ENCODE data around the gene SETD5.

The SETD5 gene

DNA sequence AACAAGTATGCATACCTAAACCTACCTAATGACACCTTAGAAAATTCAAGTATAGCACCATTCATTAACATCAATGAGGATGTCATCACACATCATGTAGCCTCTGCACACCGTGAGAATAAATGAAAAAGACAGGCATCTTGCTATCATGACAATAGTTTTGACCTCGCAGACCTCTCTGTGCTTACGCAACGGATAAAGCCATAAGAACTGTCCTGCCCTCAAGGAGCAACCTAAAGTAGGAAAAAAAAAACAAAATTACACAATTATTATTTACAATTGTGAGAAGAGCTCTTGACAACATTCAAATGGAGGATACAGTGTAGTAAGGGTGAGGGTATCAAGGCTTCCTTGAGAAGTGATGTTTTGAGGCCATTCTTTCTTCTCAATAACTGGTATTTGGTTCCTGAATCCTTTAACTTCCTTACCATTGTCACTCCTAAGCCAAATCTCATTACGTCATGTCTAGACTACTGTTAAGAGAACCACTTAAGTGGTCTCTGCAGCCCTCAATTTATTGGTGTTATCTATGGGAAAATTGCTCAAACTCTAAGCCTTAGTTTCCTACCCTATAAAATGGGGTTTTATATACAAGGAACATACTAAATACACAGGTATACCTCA lies 7.0 kb upstream of the SETD5 start:
- no peak for DNase-seq

DNA sequence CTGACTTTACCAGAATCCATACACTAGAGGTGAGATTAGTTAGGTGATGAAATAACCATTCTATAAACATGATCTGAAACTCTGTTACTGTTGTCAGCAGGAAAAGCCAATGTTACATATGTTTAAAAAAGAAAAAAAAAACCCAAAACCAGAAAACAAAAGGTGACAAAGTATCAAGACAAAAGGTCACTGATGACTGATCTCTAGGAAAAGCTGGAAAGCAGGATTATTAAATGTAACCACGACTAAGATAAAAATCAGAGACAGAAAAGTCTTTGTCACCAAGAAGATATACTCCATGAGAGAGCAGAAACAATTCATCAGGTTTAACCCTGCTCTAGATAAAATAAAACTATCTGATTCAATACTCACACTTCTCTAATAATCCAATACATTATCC lies 5.4 kb upstream of the SETD5 start:
- DNase-seq = no peak

DNA sequence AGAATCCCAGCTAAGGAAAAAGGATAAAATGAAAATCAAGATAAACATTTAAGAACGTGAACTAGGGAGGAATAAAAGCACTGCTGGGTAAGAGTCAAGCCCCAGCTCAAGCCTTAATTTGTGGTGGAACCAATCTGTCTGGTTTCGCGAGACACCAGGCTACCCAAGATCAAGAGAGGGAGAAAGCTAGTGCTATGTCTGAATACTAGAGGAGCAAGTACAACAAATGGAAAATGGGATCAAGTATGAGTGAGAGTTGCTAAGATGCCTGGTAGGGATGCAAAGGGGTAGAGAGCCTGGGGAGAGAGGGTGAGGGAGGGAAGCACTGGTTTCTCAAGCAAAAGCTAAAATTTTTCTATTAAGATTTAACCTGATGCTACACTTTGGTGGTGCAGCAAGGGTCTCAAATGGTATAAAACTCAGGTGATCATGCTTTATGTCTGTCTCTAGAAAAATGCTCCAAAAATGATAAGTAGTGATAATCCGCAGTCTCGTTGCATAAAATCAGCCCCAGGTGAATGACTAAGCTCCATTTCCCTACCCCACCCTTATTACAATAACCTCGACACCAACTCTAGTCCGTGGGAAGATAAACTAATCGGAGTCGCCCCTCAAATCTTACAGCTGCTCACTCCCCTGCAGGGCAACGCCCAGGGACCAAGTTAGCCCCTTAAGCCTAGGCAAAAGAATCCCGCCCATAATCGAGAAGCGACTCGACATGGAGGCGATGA lies 1.7 kb upstream of the SETD5 start:
- DNase-seq = no peak

DNA sequence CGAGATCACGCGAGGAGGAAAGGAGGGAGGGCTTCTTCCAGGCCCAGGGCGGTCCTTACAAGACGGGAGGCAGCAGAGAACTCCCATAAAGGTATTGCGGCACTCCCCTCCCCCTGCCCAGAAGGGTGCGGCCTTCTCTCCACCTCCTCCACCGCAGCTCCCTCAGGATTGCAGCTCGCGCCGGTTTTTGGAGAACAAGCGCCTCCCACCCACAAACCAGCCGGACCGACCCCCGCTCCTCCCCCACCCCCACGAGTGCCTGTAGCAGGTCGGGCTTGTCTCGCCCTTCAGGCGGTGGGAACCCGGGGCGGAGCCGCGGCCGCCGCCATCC lies 1.1 kb upstream of the SETD5 start:
- peak; percentile 84 for DNase-seq

DNA sequence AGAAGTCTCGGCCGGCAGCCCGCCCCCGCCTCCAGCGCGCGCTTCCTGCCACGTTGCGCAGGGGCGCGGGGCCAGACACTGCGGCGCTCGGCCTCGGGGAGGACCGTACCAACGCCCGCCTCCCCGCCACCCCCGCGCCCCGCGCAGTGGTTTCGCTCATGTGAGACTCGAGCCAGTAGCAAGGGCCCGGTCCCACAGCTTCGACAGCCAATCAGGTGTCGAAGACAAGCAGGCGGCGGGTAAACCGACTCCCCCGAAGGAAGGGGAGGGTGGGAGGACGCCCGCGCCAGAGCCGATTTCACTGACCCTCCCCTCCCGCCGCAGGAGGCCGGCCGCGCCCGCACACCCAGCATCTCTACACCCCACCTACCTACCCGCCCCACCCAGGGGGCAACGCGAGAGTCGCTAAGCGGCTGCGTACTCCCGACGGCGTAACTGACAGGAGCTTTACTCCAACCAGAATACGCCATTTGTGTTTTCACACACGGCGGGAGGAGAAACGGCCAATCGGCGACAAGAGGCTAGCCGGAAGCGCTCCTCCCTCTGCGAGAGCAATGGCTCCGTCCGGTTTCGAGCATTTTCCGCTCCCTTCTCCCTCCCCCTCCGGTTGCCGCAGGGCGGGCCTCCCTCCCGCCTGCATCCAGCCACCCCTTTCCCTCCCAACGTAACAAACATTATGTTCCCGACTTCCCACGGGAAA lies 633 bp upstream of the SETD5 start:
- DNase-seq = peak; percentile 86

DNA sequence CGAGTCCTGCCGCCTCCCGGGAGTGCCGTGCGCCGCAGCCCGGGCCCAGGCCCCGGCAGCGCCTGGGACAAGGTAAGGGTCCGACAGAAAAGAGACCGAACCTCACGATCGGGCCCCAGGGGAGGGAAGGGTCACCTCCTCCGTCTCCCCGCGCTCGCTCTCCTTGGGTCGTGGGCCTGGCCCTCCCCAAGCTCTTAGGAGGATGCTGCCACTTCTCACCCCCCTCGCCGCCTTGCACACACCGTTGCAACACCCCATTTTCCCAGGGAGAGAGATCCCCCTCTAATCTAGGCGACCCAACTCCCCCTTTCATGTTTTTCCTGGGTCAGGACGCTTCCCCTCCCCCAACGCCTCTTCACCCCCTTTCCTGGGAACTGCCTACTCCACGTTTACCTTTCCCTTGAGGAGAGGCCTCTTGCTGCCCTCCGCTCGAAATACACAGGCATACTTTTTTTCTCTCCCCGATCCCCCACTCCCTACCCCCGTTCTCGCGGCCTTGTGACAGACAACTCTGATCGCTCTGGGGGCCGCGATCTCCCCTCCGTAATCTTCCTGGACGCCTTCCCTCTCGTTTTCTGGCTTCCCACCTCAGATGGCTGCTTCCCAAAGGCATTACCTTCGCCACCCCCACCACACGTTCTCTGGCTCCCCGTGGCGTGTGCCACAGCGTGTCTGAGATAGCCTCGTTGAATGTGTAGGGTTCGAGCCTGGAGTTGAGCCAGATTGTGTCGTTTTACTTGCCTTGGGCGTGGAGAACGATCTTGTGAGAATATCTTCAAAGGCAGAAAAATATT lies 688 bp downstream of the SETD5 start:
- no peak for DNase-seq

DNA sequence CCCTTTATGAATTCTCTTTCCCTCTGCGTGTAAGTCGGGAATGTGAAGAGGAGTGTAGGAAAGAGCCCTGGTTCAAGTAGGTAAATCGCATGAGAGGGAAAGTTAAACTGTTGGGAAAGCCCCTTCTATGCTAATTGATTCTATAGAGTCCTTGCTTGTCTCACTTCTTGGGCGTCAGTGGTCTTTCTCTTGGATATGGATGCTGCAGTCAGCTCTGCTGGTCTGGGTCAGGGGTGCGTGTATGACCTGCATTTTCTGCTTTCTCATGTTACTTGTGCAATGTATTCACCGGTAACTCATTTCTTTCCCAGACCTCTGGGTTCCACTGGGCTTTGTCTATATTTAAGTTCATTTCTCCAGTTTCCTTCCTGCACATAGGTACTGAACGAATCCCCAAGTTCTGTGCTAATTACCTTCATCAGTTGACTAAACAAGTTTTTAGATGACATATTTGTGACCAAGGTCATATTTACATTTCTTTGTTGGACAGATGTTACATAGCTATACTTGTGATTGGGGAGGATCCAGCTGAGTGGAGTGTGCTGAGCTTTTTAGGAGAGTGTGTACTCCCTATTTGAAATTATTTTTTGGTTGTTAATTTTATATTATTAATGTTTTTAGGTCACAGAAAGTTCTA lies 1.4 kb downstream of the SETD5 start:
- no peak for DNase-seq

DNA sequence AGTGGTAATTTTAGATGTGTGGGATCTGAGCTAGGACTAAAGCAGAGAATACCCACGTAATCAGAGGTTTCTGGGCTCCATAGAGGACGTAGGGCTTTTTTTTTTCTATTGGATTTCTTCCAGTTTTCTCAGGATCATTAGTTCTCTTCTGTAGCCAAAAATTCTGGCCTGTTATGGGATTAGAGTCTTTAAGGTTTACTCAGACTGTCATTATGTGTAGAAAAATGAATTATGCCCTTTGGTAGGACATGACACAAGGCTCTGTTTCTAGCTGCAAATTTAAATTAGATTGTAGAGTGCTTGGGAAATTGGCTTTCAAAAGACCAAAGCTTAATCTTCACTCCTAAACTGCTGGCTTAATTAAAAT lies 1.9 kb downstream of the SETD5 start:
- no peak for DNase-seq

DNA sequence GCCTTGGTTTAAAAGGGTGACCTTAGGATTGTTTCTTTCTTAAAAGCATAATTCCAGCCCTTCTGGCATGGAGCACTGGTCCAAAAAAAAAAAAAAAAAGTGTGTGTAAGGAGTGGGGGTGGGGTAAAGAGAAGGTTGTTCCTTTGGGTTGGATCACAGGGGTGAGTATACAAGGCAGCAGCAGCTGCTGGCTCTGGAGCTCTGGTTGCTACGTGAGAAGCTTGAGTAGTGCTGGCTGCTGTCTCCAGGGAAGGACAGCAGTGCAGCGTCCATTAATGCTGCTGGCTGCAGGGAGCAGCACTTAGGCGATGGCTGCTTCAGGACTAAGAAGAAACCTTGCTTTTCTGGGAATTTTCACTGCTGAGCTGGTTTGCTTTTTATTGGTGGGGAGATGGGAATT lies 2.3 kb downstream of the SETD5 start:
- peak; percentile 55 for DNase-seq

DNA sequence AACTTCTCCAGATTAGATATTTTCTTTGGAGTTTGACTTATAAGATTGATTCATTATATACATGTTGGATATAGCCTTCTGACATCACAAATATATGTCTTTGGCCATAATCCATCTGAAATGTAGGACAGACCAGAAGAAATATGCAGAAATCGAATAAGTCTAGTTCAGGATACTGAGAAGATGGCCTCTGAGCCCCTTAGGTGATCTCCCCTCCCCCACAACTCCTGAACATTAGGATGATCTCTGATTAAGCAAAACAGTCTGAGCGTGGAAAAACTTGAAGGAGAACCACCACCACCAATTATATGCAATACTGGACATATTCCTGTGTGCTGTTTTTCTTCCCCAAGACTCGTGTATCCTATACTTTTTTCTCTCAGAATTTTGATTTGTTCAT lies 3.2 kb downstream of the SETD5 start:
- DNase-seq = no peak

DNA sequence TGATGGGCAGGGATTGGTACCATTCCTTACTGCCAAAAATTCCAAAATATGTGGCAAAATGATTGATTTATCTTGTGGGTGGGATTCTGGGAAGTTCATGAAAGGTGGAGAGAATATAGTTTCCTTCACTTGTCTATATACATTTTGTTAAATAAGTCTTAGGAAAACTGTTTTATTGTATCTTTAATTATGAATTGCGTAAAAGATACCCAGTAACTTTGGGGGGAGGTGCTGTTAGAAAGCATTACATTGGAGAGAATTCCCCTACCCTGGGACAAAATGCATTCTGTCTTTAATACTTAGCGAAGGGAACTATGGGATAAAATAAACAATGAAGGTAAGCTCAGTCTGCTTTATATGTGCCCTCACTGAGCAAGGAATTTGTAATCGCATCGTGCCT lies 4.6 kb downstream of the SETD5 start:
- no peak for DNase-seq

DNA sequence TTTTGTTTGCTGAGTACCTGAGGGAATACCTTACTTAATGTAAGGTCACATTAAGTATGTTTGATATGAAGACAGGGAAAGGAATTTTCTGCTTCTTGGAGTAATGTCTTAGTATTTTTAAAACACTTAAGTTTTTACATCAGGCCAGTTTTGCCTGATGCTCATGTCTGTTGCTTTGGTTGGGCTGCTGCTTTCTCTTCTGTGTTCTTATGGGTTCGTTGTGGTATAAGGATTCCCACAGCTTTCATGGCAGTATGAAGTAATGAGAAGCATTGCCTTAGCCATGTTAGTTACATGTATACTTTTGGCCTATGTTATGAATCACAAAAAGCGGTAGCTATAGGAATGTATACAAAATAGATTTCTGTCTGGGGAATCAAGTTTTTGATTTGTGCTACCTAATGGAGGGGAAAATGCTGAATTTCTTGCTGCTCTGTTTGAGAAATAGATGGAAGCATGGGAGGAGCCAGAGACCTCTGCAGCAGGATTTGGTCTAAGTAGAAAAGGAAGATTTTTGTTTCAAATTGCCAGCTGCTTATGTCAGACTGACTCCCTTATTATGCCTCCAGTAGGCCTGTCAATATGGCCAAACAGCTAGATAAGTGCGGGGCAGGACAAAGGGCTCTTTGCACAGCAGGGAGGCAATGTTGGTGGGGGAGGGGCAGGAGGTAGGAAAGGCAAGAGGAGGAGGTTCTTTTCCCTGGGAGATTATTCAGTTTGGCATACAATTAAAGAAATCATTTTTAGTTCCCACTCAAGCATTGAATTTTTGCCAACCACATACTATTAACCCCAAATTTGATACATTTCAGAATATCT lies 5.2 kb downstream of the SETD5 start:
- DNase-seq = no peak

DNA sequence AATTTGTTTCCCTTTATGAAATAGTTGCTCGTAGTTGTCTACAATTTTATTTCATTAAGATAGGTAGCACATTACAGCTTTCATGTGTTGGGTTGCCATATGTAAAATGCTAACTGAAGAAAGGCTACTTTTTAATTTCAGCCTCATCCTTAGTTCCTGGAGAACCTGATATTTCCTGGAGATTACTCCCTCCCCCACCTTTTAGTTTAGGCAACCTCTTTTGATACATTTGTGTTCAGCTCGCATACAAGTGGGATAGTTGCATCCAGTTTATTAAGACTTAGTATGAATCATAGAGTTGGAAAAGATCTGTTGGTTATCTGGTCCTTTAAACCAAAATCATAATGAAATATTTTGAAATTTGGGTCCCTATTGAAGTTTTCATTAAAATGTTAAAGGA lies 6.0 kb downstream of the SETD5 start:
- DNase-seq = no peak

DNA sequence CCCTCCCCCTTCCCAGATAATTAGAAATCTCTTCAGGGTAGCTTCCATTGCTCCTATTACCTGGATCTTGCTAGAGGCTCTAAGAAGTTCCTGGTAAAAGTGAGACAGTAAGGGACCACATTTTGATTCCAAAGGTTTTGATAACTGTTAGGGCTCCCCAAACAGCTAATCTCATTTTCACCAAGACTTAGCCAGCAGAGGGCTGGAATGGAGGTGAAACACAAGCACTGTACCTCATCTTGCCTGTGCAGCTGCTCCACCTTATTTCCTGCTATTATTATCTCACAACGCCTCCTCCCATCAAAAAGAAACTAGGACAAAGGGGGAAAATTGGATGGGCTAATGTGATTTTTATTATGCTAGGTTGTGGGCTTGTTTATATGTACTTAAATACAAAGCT lies 7.3 kb downstream of the SETD5 start:
- peak; percentile 7 for DNase-seq

DNA sequence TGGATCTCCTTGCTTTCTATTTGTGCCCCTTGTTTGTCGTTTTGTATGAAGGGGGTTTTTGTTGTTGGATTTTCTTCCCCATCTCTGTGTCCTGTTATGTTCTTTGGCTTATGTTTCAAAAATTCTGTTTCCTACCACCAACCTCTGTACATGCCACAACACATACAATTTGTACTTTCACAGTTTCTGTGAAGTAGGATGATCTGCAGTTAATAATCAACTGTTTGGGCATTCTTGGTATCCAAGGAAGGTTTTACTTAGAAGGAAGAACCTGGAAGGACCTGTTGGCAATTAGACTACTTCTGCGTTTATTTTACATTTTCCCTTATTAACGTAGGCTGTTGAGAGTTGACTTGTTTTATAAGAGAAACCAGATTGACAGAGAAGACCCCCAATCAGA lies 8.3 kb downstream of the SETD5 start:
- no peak for DNase-seq

DNA sequence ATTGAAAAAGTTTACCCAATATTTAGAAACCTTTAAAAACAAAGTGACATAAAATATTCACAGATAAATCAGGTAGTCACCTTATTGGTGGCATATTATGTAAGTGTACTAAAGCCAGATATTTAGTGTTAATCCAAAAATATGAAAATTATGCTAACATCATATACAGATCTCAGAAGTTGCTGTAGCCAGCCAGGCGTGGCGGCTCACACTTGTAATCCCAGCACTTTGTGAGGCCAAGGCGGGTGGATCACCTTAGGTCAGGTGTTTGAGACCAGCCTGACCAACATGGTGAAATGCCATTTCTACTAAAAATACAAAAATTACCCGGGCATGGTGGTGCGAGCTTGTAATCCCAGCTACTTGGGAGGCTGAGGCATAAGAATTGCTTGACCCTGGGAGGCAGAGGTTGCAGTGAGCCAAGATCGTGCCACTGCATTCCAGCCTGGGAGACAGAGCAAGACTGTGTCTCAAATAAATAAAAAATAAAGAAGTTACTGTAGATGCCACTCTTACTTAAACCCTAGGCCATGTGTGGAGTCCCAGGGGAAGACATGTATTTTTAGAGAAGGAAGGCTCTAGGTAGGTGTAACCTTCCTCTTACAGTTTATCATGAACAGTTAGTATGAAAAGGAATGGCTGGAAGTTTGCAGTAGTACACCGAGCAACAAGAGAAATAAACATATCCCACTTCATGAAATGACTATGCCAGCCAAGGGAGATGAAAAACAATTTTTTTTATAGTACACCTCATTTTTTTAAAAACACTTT lies 9.6 kb downstream of the SETD5 start:
- DNase-seq = no peak

DNA sequence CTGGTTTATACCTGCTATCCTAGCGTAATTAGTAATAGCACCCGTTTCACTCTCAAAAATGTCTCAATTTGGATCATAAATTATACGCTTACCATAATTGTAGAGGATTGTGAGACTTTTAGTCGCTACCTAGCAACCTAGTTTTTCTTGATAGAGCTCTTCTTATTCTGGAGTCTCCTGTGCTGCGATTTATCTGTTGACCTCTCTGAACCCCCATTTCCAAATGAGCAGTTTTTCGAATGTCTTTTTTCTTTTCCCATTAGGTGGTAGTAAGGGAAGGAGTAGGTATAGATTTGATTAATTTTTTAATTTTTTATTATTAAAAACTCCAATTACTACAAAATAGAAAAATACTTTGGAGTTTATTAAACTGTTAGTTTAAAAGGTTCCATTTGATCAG lies 10.6 kb downstream of the SETD5 start:
- no peak for DNase-seq

DNA sequence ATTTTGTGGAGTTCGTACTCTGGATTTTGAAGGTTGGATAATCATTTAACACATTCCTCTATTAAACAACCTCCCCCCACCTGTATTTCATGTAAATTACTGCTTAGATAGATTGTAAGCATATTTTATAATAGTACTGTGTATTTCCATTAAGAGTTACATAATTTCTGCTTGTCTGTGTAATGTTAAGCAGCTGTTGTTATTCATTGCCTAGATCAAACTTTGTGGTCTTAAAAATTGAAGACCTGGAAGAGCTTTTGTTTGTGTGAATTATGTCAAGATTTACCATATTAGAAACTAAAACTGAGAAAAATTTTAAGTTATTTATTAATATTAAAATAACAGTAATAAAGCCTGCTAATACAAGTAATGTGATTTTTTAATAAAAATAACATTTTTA lies 11.1 kb downstream of the SETD5 start:
- no peak for DNase-seq

DNA sequence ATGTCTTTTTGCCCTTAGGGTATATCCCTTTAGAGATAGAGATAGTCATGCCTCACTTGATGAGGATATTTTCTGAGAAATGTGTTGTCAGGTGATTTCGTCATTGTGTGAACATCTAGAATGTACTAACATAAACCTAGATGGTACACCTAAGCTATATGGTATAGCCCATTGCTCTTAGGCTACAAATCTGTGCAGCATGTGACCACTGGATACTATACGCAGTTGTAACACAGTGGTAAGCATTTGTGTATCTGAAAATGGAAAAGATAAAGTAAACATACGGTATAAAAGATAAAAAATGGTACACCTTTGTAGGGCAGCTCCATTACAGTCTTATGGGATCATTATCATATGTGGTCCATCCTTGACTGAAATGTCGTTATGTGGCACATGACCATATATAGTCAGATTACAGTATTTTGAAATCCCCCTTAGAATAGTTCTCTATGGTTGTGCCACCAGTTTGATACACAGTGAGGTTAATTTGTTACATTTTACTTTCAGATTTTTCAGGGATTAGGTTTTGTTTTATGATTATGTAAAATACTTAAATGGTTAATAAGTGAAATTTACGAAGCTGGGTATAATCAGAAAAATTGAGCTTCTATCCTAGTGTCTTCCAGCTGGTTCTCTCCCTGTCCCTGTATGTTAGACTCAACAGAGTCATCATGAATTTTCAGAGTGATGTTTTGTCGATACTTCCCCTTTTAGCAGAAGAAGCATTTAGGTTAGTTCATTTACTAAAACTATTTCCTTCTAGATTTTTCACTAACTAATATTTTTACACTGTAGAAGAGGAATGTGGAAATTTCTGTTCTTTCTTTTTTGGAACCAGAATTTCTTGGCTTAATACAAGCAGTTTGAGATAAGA lies 12.8 kb downstream of the SETD5 start:
- no peak for DNase-seq

DNA sequence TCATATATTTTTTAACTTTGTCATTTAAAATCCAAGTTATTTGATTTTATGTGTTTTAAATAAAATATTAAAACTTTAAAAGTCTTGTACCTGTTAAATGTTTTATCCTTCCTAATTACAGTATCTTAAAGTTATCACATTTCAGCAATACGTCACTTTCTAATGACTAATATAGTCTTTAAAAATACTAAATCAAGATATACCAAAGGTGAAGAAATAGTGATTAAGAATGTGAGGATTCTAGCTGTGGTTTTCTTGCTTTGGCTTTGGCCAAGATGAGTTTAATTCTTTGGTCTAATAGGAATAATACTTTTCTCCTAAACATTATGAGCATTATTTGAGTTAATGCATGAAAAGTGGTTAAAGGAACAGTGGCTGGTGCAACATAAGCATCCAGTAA lies 13.9 kb downstream of the SETD5 start:
- DNase-seq = no peak

DNA sequence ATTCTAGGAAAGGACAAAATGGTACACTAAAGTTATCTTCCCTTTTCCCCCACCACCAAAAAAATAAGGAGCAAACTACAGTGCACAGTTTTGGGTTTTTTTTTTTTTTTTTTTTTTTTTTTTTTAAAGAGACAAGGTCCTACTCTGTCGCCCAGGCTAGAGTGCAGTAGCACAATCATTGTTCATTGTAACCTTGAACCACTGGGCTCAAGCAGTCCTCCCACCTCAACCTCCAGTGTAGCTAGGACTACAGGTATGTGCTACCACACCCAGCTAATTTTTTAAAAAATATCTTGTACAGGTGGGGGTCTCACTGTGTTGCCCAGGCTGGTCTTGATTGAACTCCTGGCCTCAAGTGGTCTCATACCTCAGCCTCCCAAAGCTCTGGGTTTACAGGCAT lies 14.9 kb downstream of the SETD5 start:
- no peak for DNase-seq

Data from NCI-H748 treated with DMSO at 0.1 percent for 48 hours (cell line).